AML-193 (cell line): Measurements from ENCODE around the gene TMA7.

Experiments
- DNase-seq, 2 experiments: peaks; one replicate each; lab custom pipeline; 2025; lab: John Stamatoyannopoulos, UW

TMA7 gene

DNA sequence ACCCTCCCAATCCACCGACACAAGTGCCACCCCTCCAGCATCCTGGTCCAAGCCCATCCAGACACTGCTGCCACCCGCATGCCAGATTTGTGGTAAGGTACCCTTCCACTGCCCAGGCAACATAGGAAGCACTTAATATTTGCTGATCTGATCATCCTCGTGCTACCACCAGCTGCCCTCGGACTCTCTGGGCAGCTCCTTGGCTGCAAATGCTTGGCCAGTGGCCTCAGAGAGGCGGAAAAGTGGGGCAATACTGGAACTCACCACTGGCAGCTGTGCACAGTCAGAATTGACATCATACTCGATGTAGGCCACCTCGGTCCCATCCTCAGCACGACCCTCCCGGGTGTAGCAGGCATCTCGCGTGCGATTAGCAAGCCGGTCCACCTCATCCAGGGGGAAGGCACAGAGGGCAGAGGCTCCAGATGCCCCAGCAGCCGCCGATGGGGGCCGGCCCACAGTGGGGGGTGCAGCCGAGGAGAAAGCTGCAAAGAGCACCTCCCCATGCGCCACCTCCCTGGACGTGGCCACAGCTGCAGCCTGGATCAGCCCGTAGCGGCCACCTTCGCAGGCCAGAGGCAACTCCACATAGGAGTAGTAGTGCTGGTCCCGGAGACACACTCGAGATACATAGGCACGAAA is 16.7 kb upstream of the TMA7 start:
- DNase-seq: no peak

DNA sequence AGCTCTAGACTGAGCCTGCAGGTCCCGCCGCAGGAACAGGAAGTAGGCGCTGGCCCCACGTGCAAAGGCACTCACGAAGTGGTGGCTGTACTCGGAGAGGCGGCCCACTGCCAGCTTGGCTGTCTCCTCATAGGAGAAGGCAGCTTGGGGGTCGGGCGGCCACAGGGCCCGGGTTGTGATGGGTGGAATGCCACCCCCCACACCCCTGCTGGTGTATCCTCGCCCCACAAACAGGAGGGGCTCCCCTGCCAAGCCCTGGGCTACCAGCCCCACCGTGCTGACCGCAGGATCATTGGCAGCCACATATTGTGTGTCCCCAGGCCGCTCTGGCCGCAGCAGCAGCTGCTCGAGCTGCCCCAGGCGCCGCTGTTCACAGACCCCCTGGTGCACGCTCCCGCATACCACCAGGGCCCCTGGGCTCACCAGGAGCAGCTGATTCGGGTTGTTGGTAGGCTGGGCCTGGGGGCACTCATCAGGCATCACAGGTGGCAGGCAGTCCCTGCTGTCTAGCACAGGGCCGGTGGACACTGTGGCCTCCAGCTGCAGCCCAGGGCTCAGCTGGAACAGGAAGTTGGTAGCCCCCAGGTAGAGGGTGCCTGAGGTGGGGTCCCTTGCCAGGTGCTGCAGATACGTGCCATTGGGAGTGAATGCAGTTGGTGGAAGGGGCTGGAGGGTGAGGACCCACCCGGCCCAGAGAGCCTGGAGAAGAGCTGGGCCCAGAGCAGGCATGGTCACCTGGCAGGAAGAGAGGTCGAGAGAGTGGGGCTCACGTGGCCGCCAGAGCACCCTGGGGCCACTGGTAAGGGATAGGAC is 16.0 kb upstream of the TMA7 start:
- DNase-seq: no peak

DNA sequence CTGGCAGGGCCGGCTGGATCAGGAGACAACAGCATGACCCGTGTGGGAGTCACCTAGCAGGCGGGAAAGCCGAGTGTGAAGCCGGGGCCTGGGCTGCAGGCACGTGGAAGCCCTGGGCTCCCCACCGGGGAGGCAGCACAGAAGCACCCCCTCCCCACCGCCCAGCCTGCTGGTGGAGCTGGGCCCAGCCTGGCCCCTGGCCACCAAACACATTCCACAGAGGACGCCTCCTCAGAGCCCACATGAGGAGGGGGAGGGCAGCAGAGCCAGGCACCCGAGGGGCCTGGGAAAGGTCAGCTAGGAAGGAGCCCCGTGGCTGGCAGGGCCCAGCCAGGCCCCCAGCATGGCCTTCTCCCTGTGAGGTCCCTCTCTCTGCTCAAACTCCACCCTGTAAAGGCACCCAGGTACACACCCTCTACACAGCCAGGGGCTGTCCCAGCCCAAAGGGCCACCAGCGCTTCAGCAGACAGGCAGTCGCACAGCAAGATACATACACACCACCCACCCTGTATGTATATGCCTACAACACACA is 14.7 kb upstream of the TMA7 start:
- no peak for DNase-seq

DNA sequence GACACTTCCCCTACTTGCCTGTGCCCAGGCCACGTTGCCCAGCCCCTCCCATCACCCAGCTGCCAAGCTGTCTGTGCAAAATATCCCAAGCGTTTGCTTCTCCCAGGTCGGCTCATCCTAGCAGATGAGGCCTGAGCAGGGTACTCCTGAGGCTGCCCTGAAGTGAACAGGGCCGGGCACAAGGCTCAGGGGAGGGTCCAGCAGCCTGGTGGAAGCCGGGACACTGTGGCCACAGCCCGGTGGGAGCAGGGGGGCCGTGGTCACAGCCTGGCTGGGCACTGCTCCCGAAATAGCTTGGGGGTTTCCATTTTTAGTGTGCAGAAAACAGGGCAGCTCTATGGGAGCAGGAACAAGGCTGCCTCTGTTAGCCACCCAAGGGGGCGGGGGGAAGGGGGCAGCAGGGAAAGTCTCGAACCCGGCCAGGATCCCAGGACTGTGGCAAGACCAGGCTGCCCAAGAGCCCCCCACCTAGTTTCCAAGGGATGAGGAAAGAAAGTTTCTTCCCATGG is 13.6 kb upstream of the TMA7 start:
- DNase-seq: no peak

DNA sequence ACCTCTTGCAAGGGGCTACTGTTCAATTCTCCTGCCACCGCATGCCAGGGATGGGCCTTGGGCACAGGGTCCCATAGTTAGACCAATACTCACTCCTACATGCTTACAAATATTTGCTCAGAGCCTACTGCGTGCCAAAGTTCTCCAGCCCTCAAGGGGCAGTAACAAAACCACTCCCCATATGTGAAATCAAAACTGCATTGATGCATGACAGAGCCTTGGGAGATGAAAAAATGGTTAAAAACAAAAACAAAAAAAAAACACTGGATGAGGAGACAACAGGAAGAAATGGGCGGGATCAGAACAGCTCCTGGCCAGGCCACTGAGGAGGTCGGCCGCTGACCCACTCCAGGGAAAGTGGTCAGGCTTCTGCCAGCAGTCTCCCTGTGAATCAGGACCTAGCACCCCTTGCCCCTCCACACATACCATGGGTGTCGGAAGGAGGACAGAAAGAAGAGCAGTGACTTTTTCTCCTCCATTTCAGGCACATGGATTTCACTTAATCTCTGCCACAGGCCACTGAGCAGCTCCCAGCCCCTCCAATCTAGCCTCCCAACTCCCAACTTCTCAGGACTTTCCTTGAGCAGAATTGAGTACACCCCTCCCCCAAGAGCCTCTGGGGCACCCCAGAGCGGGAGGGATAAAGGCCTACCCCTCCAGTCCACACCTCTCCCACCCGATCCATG is 13.0 kb upstream of the TMA7 start:
- DNase-seq: no peak

DNA sequence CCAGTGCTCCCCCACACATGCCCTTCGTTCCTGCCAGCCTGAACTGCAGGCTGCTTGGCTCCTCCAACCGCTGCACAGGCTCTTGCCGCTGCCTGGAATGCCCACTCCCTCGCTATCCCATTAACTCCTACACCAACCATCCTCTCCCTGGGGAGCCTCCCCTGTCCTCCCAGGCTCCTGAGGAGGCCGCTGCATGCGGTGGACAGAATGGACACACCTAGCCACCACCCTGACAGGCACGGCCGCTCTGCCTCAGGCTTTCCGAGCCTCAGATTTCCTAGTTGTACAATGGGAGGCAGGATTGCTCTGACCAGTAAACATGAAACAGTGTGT is 12.5 kb upstream of the TMA7 start:
- DNase-seq: no peak

DNA sequence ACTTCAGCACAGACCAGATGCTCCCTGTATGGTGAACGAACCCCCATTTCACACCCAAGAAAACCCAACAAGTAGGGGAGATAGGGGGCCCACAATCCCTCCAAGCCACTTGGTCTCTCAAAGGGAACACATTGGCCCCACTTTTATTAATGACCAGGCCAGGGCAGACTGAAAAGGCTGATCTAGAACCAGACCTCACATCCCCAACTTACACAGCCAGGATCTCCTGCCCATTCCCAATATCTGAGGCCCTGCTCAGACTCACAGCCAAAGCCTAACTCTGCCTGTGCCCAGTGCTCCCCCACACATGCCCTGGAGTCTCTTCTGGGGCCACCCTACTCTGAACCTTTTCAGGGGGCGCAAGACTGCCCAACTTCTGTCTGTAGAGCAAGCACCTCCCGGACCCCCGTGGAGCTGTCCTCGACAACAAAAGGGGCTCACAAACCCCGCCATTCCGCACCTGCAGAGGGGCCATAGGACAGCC is 11.9 kb upstream of the TMA7 start:
- DNase-seq: no peak

DNA sequence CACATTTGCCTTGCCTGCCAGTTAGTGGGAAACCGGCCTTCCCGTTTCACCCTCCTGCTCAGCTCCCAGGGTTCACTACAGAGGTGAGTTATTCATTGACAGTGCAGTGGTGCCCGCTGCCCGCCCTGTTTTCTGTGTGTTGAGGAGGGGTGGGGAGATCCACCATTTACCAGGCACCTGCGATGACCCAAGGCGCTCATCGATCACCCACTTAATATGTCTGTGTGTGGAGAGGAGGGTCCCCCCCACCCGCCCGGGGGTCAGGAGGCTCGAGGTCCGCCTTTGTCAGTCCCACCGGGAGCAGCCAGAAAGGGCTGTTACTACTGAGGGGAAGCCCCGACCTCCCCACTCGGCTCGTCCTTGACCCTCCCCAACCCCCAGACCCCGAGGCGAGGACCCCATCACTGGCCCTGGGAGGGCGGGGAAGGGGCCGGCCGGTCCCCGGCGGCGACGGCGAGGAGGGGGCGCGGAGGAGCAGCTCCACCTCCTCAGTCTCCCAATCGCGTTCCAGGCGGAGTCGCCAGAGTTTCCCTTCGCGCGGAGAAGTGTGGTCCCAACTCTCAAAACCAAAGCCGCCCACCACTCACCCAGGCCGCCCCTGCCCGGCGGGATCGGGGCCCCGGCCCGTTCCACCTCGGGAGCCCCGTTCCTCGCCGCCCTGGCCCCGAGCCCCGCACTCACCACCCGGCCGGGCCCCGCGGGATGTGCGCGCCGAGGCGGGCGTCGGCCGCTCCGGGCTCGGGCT is 11.3 kb upstream of the TMA7 start:
- DNase-seq: no peak

DNA sequence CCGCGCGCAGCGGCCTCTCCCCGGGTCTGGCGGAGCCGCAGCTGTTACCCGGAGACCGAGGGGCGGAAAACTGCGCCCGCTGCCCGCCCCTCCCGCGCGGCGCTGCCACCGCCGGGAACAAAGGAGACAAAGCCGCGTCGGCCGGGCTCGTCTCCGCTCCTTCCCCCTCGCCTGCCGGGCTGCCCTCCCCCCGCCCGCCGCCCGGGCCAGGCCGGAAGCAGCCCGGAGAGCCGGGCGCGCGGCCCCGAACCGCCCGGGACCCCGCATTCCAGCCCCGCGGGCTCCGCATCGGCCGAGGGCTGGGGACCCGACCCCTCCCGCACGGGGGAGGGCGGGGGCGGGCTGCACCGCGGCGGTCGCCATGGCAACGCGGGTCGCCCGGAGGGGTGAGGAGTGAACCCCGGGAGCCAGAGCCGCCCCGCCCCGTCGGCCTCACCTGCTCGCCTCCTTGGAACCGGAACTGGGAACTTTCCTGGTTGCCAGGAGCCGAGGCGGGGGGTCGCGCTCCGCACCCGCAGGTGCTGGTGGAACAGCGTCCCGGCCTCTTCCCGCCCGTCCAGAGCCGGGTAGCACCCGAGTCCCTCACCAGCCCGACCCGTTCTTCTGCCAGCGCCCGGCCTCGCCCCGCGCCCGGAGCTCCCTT is 10.6 kb upstream of the TMA7 start:
- peak in 1 of 2 experiments; percentile 21 for DNase-seq

DNA sequence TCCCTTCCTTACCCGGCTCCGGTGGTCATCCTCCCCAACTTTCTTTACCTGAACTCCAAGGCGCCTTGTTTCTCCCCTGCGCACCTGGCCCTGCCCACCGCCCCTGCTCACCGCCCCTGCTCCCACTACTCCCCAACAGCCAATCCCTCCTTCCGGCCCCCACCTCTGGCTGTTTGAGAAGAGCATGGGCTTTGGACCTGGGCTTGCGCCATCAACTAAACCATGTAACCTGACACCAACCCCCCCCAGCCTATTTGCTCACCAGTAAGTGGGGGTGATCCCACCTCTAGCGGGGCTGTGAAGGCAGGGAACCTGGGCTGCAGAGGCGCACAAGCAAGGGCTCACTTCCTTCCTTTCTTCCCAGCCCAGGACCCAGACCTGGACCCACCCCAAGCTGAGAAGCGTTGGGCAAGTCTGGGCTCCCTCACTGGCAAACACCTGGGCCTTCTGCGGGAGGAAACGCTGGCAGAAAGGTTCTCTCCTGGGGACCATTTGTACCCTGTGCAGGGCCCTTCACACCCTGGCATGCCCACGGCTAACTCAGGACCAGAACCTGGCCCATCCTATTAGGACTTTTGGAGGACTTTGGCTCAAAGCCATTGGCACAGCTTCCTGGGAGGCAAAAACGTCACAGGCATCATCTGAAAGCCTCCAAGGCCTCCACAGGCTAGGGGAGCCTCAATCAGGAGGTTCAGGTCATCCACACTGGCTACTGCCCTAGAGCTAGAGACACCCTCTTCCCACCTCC is 9.9 kb upstream of the TMA7 start, which contains the start of gene PLXNB1:
Gene PLXNB1, minus strand, starts transcription at position 127 of the 748 bp plus-strand sequence. CDS start 5,475 bp downstream, outside the sequence.
- no peak for DNase-seq

DNA sequence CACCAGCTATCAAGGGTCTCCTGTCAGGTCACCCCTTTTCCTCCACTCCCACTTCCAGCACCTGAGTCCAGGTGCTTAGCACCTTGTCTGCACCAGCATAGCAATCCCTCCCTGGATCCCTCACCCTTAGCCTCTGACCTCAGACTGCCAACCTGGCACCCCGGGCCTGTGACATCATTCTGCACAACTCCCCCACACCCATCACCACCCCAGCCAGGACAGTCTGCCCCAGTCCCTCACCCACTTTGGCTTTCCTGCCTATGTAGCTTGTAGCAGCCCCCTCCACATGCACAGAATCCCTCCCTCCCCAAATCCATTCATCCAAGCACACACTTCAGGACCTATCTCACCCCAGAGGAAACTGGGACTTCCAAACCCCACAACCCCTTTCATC is 9.4 kb upstream of the TMA7 start:
- DNase-seq: no peak

DNA sequence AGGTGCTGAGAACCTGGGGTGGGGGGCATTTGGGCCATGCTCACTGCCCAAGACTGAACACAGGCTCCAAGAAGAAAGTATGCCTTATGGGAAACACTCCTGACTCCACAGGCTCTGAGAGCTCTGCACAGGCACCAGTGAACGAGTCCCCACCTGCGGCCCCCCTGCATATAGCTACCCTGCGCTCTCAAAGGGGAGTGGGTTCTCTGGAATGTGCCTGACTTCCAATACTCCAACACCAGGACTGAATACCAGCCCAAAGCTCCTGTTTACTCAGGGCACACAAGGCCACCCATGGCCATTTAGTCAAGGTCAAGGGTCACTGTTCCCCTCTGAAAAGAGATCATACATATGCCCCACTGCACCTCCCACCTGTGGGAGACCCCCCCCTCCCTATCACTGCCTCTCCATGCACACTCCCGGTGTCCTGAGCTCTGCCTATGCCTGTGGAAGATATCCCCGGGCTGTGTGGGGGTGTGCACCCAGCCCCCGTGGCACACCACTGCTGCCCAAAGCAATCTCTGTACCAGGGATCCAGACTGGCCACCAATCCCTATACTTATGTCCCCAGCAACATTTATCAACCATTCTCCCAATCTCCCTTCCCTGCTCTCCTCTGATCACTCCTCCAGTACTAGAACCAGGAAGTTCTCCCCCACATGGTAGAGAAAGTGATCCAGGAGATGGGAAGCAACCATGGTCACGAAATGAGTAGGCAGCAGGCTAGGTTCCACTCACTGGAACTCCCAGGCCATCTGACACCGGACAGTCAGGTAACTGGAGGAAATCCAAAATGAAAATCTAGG is 8.6 kb upstream of the TMA7 start:
- DNase-seq: no peak

DNA sequence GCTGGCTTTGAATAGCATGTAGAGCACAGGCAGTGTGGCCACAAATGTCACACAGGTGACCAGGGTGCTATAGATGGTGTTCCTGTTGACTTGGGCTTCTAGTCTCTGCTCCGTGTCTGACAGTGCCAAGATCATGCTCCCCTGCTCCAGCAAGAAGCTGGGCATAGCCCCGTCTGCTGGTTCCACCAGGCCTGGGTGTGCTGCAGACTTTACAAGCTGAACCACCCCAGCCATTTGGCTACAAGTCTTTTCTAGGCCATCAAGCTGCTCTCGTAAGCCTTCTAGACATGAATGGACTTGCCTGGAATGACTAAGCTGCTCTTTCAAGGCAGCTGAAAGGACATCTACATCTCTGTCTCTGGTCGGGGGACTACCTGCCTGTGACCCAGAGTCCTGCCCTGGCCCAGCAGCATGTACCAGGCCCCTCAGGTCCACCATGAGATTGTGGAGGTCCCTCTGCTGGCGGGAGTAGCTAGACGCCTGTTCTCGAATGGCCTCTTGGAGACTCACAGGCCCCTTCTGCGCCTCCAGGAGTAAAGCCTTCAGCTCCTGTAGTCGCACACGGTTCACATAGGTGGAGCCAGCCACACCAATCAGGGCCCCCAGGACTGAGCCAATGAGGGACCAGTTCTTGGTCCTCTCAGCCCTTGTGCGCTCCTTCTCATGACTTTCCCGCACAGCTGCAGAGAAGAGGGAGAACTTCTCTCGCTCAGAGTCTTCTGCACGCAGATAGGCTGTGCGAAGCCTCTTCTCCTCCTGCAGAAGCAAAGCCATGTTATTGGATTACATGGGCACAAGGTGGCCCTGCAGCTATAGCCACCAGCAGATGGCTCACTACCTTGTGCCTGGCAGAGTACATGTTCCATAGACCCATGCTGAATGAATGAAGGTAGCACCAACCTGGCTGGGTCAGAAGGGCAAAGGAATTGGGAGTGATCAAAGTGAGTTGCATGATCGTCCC is 7.4 kb upstream of the TMA7 start:
- DNase-seq: peak in 1 of 2 experiments; percentile 25

DNA sequence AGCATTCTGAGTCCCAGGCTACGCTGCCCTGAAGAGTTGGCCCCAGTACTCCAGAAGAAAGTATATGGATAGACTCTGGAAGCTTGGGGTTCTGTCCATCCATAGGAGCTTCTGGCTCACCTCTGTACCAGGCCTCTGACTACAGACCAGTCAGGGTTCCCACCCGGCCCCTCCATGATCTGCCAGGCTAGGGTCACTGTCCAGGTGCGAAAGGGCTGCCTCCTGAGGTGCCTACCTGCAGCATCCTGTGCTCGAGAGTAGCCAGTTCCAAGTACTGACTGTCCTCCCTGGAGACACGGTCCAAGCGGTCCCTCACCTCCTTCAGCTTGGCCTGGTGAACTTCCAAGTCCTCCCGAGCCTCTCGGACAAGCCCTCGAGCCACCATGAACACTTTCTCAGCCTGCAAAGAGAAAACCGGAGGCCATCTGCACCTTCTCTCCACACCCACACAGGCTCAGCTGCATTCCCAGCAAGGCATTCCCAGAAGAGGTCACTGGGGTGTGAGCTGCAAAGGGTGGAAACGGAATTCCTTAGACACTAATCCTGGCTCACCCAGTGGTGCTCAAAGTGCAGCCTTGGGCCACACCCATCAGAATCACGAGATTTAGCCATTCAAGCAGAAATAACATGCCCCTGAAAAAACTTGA is 6.5 kb upstream of the TMA7 start:
- no peak for DNase-seq

DNA sequence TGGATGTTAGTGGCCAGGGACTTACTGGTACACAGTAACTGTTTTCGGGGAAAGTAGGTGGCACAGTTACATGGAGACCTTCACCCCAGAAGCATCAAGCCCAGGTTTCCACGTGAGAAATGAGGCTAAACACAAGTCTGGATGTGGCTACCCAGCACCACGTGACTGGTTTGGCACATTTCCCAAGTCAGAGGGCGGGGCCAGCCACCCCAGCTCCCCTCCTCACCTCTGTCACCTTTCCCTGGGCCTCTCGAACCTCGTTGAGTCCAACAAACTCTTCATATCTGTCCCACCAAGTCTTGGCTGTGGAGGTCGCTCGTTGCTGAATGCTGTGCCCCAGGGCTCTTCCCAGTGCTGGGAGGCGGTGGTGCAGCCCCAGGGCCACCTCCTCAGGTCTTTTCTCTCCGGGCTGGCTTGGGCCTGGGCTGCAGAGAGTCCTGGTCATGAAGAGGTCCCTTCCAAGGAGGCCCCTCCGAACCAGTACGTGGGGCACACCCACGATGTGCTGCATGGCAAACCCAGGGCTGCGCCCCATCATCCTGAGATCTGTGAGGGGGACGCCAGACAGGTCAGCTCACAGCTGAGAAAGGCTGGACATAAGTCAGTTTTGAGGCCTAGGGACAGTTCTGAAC is 5.3 kb upstream of the TMA7 start:
- no peak for DNase-seq

DNA sequence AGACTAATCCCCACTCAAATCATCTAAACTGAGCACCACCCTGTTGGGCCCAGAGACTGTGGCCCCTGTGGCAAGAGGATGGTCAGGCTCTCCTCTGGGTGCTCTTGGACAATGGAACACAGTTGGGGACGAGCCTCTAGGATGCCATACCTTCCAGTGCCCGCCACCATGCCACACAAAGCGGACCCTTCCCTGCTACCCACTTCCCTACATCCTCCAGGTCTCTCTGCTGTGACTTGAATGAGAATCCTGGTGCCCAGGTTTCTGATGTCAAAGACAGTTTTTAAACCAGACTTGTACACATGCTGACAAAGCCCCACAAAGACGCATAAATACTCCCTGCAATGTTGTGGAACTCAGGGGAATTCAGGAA is 4.8 kb upstream of the TMA7 start:
- DNase-seq: no peak

DNA sequence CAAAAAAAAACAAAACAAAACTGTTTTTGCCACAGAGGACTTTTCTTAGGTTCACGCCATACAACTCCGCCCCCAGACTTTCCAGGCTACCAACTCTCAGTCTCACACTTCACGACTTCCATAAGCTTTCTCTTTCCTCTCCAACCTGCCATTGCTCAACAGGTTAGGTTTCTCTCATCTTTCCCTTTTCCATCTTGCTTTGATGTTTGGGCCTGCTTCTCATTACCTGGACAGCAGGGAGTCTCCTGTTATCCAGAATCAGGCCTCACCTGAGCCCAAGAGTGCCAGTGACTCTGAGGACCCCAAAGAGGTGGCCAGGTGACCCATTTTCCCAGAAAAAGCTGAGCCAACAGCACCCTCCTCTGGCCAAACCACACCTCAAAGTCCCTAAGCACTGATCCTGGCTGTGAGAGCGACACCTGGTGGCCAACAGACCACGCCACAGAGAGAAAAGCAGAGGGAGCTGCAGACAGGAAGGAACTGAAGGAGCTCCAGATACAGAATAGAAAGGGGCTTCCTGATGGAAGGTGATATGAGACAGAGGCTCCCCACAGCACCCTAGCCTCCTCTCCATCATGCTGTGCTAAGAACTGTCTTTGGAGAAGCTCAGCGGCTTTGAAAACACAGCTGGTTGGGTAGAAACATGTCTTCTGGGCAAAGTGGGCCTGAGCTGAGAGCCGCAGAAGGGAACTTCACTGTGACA is 4.1 kb upstream of the TMA7 start:
- peak; percentile 88 to 89 for DNase-seq
